K562 (cell line): ENCODE measurements around the gene ADM5. TPM values are rescaled to one million over a fixed set of nuclear protein-coding genes. Genes with fewer than 3 reads are reported as not detected.

Experiments used
- E2F8 ChIP-seq: fragments of 450-650 bp; IDR thresholded peaks from 2 replicates; pipeline ENCODE4 v1.7.1; 2018; ENCODE audit warnings: mild to moderate bottlenecking, low read depth; ENCODE audit not compliant: partially characterized antibody
- NBN ChIP-seq: fragments of 450-650 bp; IDR thresholded peaks from 2 replicates; pipeline ENCODE4 v1.6.1; 2016; ENCODE audit warnings: low read depth, mild to moderate bottlenecking
- NCOA6 ChIP-seq: fragments of 450-650 bp; IDR thresholded peaks from 2 replicates; pipeline ENCODE4 v1.6.1; 2017; ENCODE audit warnings: mild to moderate bottlenecking
- NFXL1 ChIP-seq: fragments of 450-650 bp; formaldehyde crosslinking; IDR thresholded peaks from 2 replicates; pipeline ENCODE4 v1.4.0; 2021; ENCODE audit warnings: mild to moderate bottlenecking
- RB1 ChIP-seq: fragments of 450-650 bp; IDR thresholded peaks from 2 replicates; pipeline ENCODE4 v1.6.1; 2017; ENCODE audit warnings: low read depth, mild to moderate bottlenecking
- RBM17 ChIP-seq: fragments of 200-400 bp; formaldehyde crosslinking; IDR thresholded peaks from 2 replicates; pipeline ENCODE4 v1.6.1; 2017; ENCODE audit warnings: low read depth, mild to moderate bottlenecking, low read length, borderline replicate concordance
- REST ChIP-seq, 2 experiments: fragments of 450-650 bp; formaldehyde crosslinking in 1 of 2; IDR thresholded peaks; 2 replicates each; pipeline versions ENCODE4 v1.4.0 to v1.6.1; 2014 to 2020; ENCODE audit warnings: mild to moderate bottlenecking in 2 of 2, borderline replicate concordance in 1 of 2, low read depth in 1 of 2
- SAFB2 ChIP-seq: fragments of 200-400 bp; formaldehyde crosslinking; IDR thresholded peaks from 2 replicates; pipeline ENCODE4 v1.6.1; 2018; ENCODE audit warnings: borderline replicate concordance, low read length, low read depth, moderate library complexity; ENCODE audit not compliant: severe bottlenecking
- SPI1 ChIP-seq: IDR thresholded peaks from 2 replicates; pipeline ENCODE4 v1.6.1; 2011; ENCODE audit warnings: low read depth, low read length, control low read depth, borderline replicate concordance
- SRSF3 ChIP-seq: fragments of 200-400 bp; formaldehyde crosslinking; IDR thresholded peaks from 2 replicates; pipeline ENCODE4 v1.6.1; 2016; ENCODE audit warnings: mild to moderate bottlenecking, low read length, moderate library complexity; ENCODE audit not compliant: insufficient read depth
- STAT5A ChIP-seq: IDR thresholded peaks from 2 replicates; pipeline ENCODE4 v1.6.1; 2012; ENCODE audit warnings: low read length, inconsistent platforms, borderline replicate concordance
- TEAD4 ChIP-seq, 2 experiments: sonication (generic) in 1 of 2; formaldehyde crosslinking in 1 of 2; IDR thresholded peaks; 2 replicates each; pipeline versions ENCODE4 v1.6.1 to v1.8.0; 2012 to 2022; ENCODE audit warnings: borderline replicate concordance in 1 of 2, inconsistent platforms in 1 of 2, low read length in 1 of 2, mild to moderate bottlenecking in 1 of 2, missing genetic modification reagents in 1 of 2
- ZNF512 ChIP-seq: IDR thresholded peaks from 2 replicates; pipeline ENCODE4 v1.6.1; 2016; ENCODE audit warnings: missing genetic modification characterization, missing compliant biosample characterization
- ZNF561 ChIP-seq: fragments of 450-650 bp; formaldehyde crosslinking; conservative IDR thresholded peaks from 2 replicates; pipeline ENCODE4 v1.4.0; 2020; ENCODE audit warnings: mild to moderate bottlenecking, moderate library complexity
- ZNF668 ChIP-seq: fragments of 250-450 bp; sonication (Bioruptor Pico); IDR thresholded peaks from 2 replicates; pipeline ENCODE4 v1.8.0; 2022; ENCODE audit warnings: mild to moderate bottlenecking, inconsistent platforms
- polyA plus RNA-seq, 8 experiments: library from polyadenylated mRNA; depleted of rRNA in 4 of 8; stranded (reverse) in 5 of 8; unstranded in 3 of 8; fragments of >200 nt; fragmentation: Nextera tagmentation in 2 of 8; fragmentation: Illumina TruSeq in 1 of 8; extraction: Ambion mirVana in 2 of 8; extraction: Trizol in 1 of 8; gene quantifications; 2 replicates each; pipeline versions ENCODE4 v1.2.1 to v1.2.3, GENCODE V29; 2011 to 2014; ENCODE audit warnings: inconsistent platforms in 1 of 8, missing spikeins in 1 of 8
- total RNA-seq, 7 experiments: library from RNA; depleted of rRNA in 6 of 7; stranded (reverse); fragments of >200 nt in 6 of 7; fragmentation: Illumina TruSeq in 2 of 7; extraction: Trizol in 2 of 7; gene quantifications; 2 replicates each; pipeline versions ENCODE4 v1.2.1 to v1.2.3, GENCODE V29; 2011 to 2021; ENCODE audit warnings: low replicate concordance in 1 of 7

Gene ADM5
- total and polyA plus RNA-seq, 9 of the 15 experiments (the other 6 are each of a cell fraction or from before 2014, with no cell fraction given), result 0.13 to 8.4 (median 2.0) TPM; not detected in 1

- TF ChIP-seq TEAD4 (IDR thresholded peaks at IDR 0.05; ENCODE audit: low read length) (peak; percentile 7; the same call in 1 of the 2 replicates), TEAD4 (CRISPR knock-in tag; IDR thresholded peaks at IDR 0.05; ENCODE audit: borderline replicate concordance) (no peak), NCOA6 (no peak), SAFB2 (no peak), SPI1 (peak; percentile 57; the same call in 1 of the 2 replicates), ZNF561 (CRISPR knock-in tag) (no peak), RBM17 (no peak), NBN (peak; percentile 86), REST (IDR thresholded peaks at IDR 0.05; ENCODE audit: borderline replicate concordance) (no peak), REST (CRISPR knock-in tag; IDR thresholded peaks at IDR 0.05; ENCODE audit: low read depth) (no peak), E2F8 (peak; percentile 30), RB1 (peak; percentile 72), ZNF512 (tag) (no peak), SRSF3 (no peak), NFXL1 (no peak), ZNF668 (no peak), STAT5A (no peak; the same call in 1 of the 2 replicates)
These were observed 13.1 kb upstream of the ADM5 start (continued) for GRCh38 chr19:49676136-49676783.
